Fibroblast of lung (primary cell): Measurements from ENCODE around the gene FRMPD2.

ENCODE experiments used
- EZH2 ChIP-seq: IDR thresholded peaks from 2 replicates; pipeline ENCODE4 v1.5.1; 2012; ENCODE audit warnings: low read length, control low read depth, mild to moderate bottlenecking; ENCODE audit errors: missing control alignments
- TF ChIP-seq, protein P1 (sequence below), 2 donors: IDR thresholded peaks in 1 of 2; conservative IDR thresholded peaks in 1 of 2; 1 replicate in 1 of 2; 2 replicates in 1 of 2; pipeline ENCODE4 v1.5.1; 2011 to 2012; ENCODE audit warnings: low read length in 2 of 2, control low read depth in 1 of 2, inconsistent platforms in 1 of 2, low read depth in 1 of 2, mild to moderate bottlenecking in 1 of 2

DNA sequence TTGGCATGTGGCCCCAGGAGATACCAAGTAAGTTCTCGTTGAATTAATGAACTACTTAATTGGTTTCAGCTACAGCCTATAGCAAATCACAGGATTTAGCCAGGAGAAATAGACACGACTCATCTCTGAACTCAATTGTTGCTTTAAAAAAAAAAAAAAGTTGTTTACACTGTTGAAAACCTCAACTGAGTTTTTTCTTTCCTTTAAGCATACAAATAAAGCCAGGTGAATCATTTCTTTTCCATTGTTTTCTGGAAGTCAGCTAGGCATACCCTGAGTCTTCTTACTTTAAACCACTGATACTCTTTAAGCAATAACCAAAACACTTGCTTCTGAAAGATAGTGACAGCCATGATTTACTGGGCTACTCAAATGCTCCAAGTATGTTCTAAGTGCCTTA is 755 bp downstream of the FRMPD2 start:
- TF ChIP-seq, protein P1, sequence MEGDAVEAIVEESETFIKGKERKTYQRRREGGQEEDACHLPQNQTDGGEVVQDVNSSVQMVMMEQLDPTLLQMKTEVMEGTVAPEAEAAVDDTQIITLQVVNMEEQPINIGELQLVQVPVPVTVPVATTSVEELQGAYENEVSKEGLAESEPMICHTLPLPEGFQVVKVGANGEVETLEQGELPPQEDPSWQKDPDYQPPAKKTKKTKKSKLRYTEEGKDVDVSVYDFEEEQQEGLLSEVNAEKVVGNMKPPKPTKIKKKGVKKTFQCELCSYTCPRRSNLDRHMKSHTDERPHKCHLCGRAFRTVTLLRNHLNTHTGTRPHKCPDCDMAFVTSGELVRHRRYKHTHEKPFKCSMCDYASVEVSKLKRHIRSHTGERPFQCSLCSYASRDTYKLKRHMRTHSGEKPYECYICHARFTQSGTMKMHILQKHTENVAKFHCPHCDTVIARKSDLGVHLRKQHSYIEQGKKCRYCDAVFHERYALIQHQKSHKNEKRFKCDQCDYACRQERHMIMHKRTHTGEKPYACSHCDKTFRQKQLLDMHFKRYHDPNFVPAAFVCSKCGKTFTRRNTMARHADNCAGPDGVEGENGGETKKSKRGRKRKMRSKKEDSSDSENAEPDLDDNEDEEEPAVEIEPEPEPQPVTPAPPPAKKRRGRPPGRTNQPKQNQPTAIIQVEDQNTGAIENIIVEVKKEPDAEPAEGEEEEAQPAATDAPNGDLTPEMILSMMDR (conservative IDR thresholded peaks at IDR 0.05 in 1 of 2, IDR thresholded peaks at IDR 0.05 in 1 of 2; ENCODE audit: low read depth in 1 of 2, low read length in 2 of 2), result no peak
- TF ChIP-seq EZH2, result no peak
